Gastrocnemius medialis (tissue), 4 donors: ENCODE measurements around the gene AGAP1.

ENCODE experiments used
- CTCF ChIP-seq, 5 experiments: fragments of 450-650 bp in 3 of 5; fragments of 200-600 bp in 2 of 5; sonication (generic) in 2 of 5; IDR thresholded peaks in 4 of 5; conservative IDR thresholded peaks in 1 of 5; 1 replicate in 4 of 5; 2 replicates in 1 of 5; pipeline ENCODE4 v1.5.1; 2016 to 2019; ENCODE audit warnings: antibody characterized with exemption in 5 of 5, mild to moderate bottlenecking in 3 of 5, moderate library complexity in 3 of 5
- POLR2A ChIP-seq, 2 donors: fragments of 450-650 bp; IDR thresholded peaks; one replicate each; pipeline ENCODE4 v1.6.1; 2017; ENCODE audit warnings: antibody characterized with exemption in 2 of 2, mild to moderate bottlenecking in 2 of 2, moderate library complexity in 2 of 2

GRCh38 chr2:235839226-235839625, 345.4 kb downstream of the AGAP1 start:
- TF ChIP-seq CTCF (IDR thresholded peaks at IDR 0.05 in 4 of 5, conservative IDR thresholded peaks at IDR 0.05 in 1 of 5), result no peak
- no peak for TF ChIP-seq POLR2A (IDR thresholded peaks at IDR 0.05)
